Measurements from ENCODE around the gene FBXL12. TPM values are rescaled to one million over a fixed set of nuclear protein-coding genes. Genes with fewer than 3 reads are reported as not detected.

Gene FBXL12
- 4.5 and 7.8 TPM in 2 replicates for total RNA-seq

- TF ChIP-seq CTCF (IDR thresholded peaks at IDR 0.05; ENCODE audit: insufficient read depth, low read length, severe bottlenecking) = no peak
- H3K4me3 ChIP-seq (ENCODE audit: low read depth, low read length) = peak within 1 kb of the TSS; percentile 84
- no peaks in the 10 kb centered on the region for H3K36me3 ChIP-seq (ENCODE audit: control insufficient read depth, insufficient read depth, low read length)
- no peaks in the 10 kb centered on the region for H3K27me3 ChIP-seq (ENCODE audit: control insufficient read depth, insufficient read depth, low read length)
- FAIRE-seq = peak; percentile 7
- DNase-seq (ENCODE audit: low read depth) = peak; percentile 94
Observed at GRCh38 chr19:9818734-9819595, at the start of gene FBXL12. TSS of gene FBXL12 (minus strand) at chr19:9819079. CDS start at chr19:9818813, 266 bp downstream.

GRCh38 chr19:9865732-9866501 is 47.0 kb upstream of the FBXL12 start:
- DNase-seq (ENCODE audit: low read depth) (no peak), FAIRE-seq (no peak)
- Histone ChIP-seq H3K27me3 (ENCODE audit: control insufficient read depth, insufficient read depth, low read length) (no peaks in the 10 kb centered on the region), H3K4me3 (ENCODE audit: low read depth, low read length) (no peak overlapping the region), H3K36me3 (ENCODE audit: control insufficient read depth, insufficient read depth, low read length) (no peaks in the 10 kb centered on the region)
- no peak for TF ChIP-seq CTCF (IDR thresholded peaks at IDR 0.05; ENCODE audit: insufficient read depth, low read length, severe bottlenecking)

- H3K27me3 ChIP-seq (ENCODE audit: control insufficient read depth, insufficient read depth, low read length) = no peaks in the 10 kb centered on the region
- FAIRE-seq = no peak
- no peak overlapping the region for H3K4me3 ChIP-seq (ENCODE audit: low read depth, low read length)
- TF ChIP-seq CTCF (IDR thresholded peaks at IDR 0.05; ENCODE audit: insufficient read depth, low read length, severe bottlenecking) = no peak
- no peak for DNase-seq (ENCODE audit: low read depth)
- H3K36me3 ChIP-seq (ENCODE audit: control insufficient read depth, insufficient read depth, low read length) = no peaks in the 10 kb centered on the region
Observed at GRCh38 chr19:9863759-9864158, 44.9 kb upstream of the FBXL12 start.

- Histone ChIP-seq H3K27me3 (ENCODE audit: control insufficient read depth, insufficient read depth, low read length) (no peaks in the 10 kb centered on the region), H3K36me3 (ENCODE audit: control insufficient read depth, insufficient read depth, low read length) (no peaks in the 10 kb centered on the region), H3K4me3 (ENCODE audit: low read depth, low read length) (no peak overlapping the region)
- DNase-seq (ENCODE audit: low read depth) = no peak
- no peak for FAIRE-seq
- TF ChIP-seq CTCF (IDR thresholded peaks at IDR 0.05; ENCODE audit: insufficient read depth, low read length, severe bottlenecking) = no peak
Observed at GRCh38 chr19:9862938-9863337, 44.1 kb upstream of the FBXL12 start.

- DNase-seq (ENCODE audit: low read depth) = no peak
- FAIRE-seq = no peak
- H3K36me3 ChIP-seq (ENCODE audit: control insufficient read depth, insufficient read depth, low read length) = no peaks in the 10 kb centered on the region
- H3K27me3 ChIP-seq (ENCODE audit: control insufficient read depth, insufficient read depth, low read length) = no peaks in the 10 kb centered on the region
- no peak for TF ChIP-seq CTCF (IDR thresholded peaks at IDR 0.05; ENCODE audit: insufficient read depth, low read length, severe bottlenecking)
- H3K4me3 ChIP-seq (ENCODE audit: low read depth, low read length) = no peak overlapping the region
Observed at GRCh38 chr19:9861503-9861902, 42.6 kb upstream of the FBXL12 start.
